IMR-90 (cell line): ENCODE data around the gene GIMAP4. TPM values are rescaled to one million over a fixed set of nuclear protein-coding genes. Genes with fewer than 3 reads are reported as not detected.

ENCODE experiments used
- ATAC-seq: fragments of 200-7000 bp; cut with Tn5 transposase; 2 replicates; pipeline ENCODE4 v1.9.1; 2020; ENCODE audit warnings: low read depth, mild to moderate bottlenecking, moderate library complexity
- BruUV-seq: library from RNA; stranded (reverse); fragments of 400-500 nt; replicated peaks from 2 replicates; lab custom pipeline; 2021; lab: Mats Ljungman, UMichigan
- CTCF ChIA-PET: fragments of 300-600 bp; formaldehyde crosslinking; extraction: SDS; loops from one replicate; lab custom pipeline; 2021; ENCODE audit warnings: antibody characterized with exemption; lab: Yijun Ruan, JAX
- POLR2A ChIA-PET: fragments of 300-600 bp; sonication (Branson Sonifier 250); formaldehyde crosslinking; loops from one replicate; lab custom pipeline; 2022; ENCODE audit warnings: antibody characterized with exemption; ENCODE audit not compliant: unreplicated experiment; lab: Charles Lee
- DNase-seq: peaks from one replicate; pipeline ENCODE4 v3.0.0; 2013
- H2AFZ ChIP-seq: replicated peaks from 2 replicates; pipeline ENCODE3; 2013; ENCODE audit warnings: low read length, mild to moderate bottlenecking; ENCODE audit not compliant: poor library complexity
- H2AK5ac ChIP-seq: 2 replicates; pipeline ENCODE4 v1.6.1; 2013; ENCODE audit warnings: low read depth, low read length, inconsistent platforms
- H2AK9ac ChIP-seq: replicated peaks from 2 replicates; pipeline ENCODE3; 2013; ENCODE audit warnings: mild to moderate bottlenecking, low read depth, low read length, moderate library complexity; ENCODE audit not compliant: poor library complexity
- H2BK120ac ChIP-seq: 2 replicates; pipeline ENCODE4 v1.6.1; 2013; ENCODE audit warnings: low read depth, low read length, inconsistent platforms
- H2BK15ac ChIP-seq: 3 replicates; pipeline ENCODE4 v1.6.1; 2013; ENCODE audit warnings: low read depth, low read length, inconsistent platforms
- H2BK20ac ChIP-seq: 2 replicates; pipeline ENCODE4 v1.6.1; 2013; ENCODE audit warnings: low read depth, mild to moderate bottlenecking, inconsistent platforms, low read length, moderate library complexity
- H2BK5ac ChIP-seq: 2 replicates; pipeline ENCODE4 v1.6.1; 2013; ENCODE audit warnings: mild to moderate bottlenecking, low read depth, low read length, inconsistent platforms; ENCODE audit not compliant: poor library complexity, severe bottlenecking
- H3K14ac ChIP-seq: replicated peaks from 2 replicates; pipeline ENCODE4 v1.6.1; 2013; ENCODE audit warnings: low read depth, low read length, inconsistent platforms
- H3K18ac ChIP-seq: 2 replicates; pipeline ENCODE4 v1.6.1; 2013; ENCODE audit warnings: low read depth, low read length, control low read depth
- H3K23ac ChIP-seq: 2 replicates; pipeline ENCODE4 v1.6.1; 2013; ENCODE audit warnings: low read depth, low read length, inconsistent platforms
- H3K27ac ChIP-seq: 2 replicates; pipeline ENCODE4 v1.5.1; 2013; ENCODE audit warnings: mild to moderate bottlenecking, control low read depth, low read length; ENCODE audit not compliant: insufficient read depth
- H3K27me3 ChIP-seq: 2 replicates; pipeline ENCODE4 v1.6.1; 2013; ENCODE audit warnings: low read length; ENCODE audit not compliant: control insufficient read depth, insufficient read depth
- H3K36me3 ChIP-seq: 2 replicates; pipeline ENCODE4 v1.6.1; 2013; ENCODE audit warnings: low read length, mixed read lengths; ENCODE audit not compliant: control insufficient read depth, insufficient read depth
- H3K4ac ChIP-seq: 2 replicates; pipeline ENCODE4 v1.6.1; 2013; ENCODE audit warnings: low read depth, low read length, inconsistent platforms
- H3K4me1 ChIP-seq: 2 replicates; pipeline ENCODE4 v1.6.1; 2013; ENCODE audit warnings: low read length, mixed read lengths; ENCODE audit not compliant: control insufficient read depth, insufficient read depth
- H3K4me2 ChIP-seq: 2 replicates; pipeline ENCODE4 v1.6.1; 2013; ENCODE audit warnings: low read depth, mild to moderate bottlenecking, control low read depth, low read length, moderate library complexity
- H3K4me3 ChIP-seq: 2 replicates; pipeline ENCODE4 v1.5.1; 2013; ENCODE audit warnings: low read depth, mild to moderate bottlenecking, control low read depth, low read length, moderate library complexity; ENCODE audit not compliant: insufficient read depth
- H3K56ac ChIP-seq: 2 replicates; pipeline ENCODE4 v1.6.1; 2013; ENCODE audit warnings: low read length, inconsistent platforms; ENCODE audit not compliant: insufficient read depth; ENCODE audit errors: extremely low read depth
- H3K79me1 ChIP-seq, 2 experiments: 2 replicates each; pipeline ENCODE4 v1.6.1; 2013; ENCODE audit warnings: low read length in 2 of 2, inconsistent platforms in 1 of 2, low read depth in 1 of 2
- H3K9ac ChIP-seq: 2 replicates; pipeline ENCODE4 v1.6.1; 2013; ENCODE audit warnings: low read depth, low read length, control low read depth
- H3K9me1 ChIP-seq: 2 replicates; pipeline ENCODE4 v1.6.1; 2013; ENCODE audit warnings: low read length, inconsistent platforms; ENCODE audit not compliant: insufficient read depth
- H3K9me3 ChIP-seq: 2 replicates; pipeline ENCODE4 v1.6.1; 2013; ENCODE audit warnings: low read length; ENCODE audit not compliant: control insufficient read depth, insufficient read depth
- H4K20me1 ChIP-seq: 2 replicates; pipeline ENCODE4 v1.6.1; 2013; ENCODE audit warnings: low read length, inconsistent platforms; ENCODE audit not compliant: insufficient read depth
- H4K5ac ChIP-seq: 2 replicates; pipeline ENCODE4 v1.6.1; 2013; ENCODE audit warnings: mild to moderate bottlenecking, low read depth, low read length, control low read depth
- H4K8ac ChIP-seq, 2 experiments: 2 replicates each; pipeline ENCODE4 v1.6.1; 2013; ENCODE audit warnings: low read depth in 2 of 2, low read length in 2 of 2, control low read depth in 1 of 2, inconsistent platforms in 1 of 2
- H4K91ac ChIP-seq: 2 replicates; pipeline ENCODE4 v1.6.1; 2013; ENCODE audit warnings: low read depth, low read length, inconsistent platforms; ENCODE audit not compliant: insufficient read depth
- BHLHE40 ChIP-seq: fragments of 150-350 bp; IDR thresholded peaks from 2 replicates; pipeline ENCODE4 v1.6.1; 2016; ENCODE audit warnings: mild to moderate bottlenecking, low read depth, low read length
- CEBPB ChIP-seq: IDR thresholded peaks from 2 replicates; pipeline ENCODE4 v1.6.1; 2012; ENCODE audit warnings: low read depth, low read length, improper control_type of control experiment
- CHD1 ChIP-seq: IDR thresholded peaks from 2 replicates; pipeline ENCODE4 v1.6.1; 2012; ENCODE audit warnings: low read depth, low read length, improper control_type of control experiment
- CTCF ChIP-seq: conservative IDR thresholded peaks from 2 replicates; pipeline ENCODE4 v1.5.1; 2012; ENCODE audit warnings: mild to moderate bottlenecking, low read depth, low read length, improper control_type of control experiment
- FOS ChIP-seq: fragments of 150-350 bp; IDR thresholded peaks from 2 replicates; pipeline ENCODE4 v1.6.1; 2016; ENCODE audit warnings: low read depth, low read length
- MAFK ChIP-seq: IDR thresholded peaks from 2 replicates; pipeline ENCODE4 v1.6.1; 2012; ENCODE audit warnings: low read depth, low read length, improper control_type of control experiment
- MAZ ChIP-seq: IDR thresholded peaks from 2 replicates; pipeline ENCODE4 v1.6.1; 2012; ENCODE audit warnings: low read depth, mild to moderate bottlenecking, low read length, improper control_type of control experiment, moderate library complexity, borderline replicate concordance
- MXI1 ChIP-seq: IDR thresholded peaks from 2 replicates; pipeline ENCODE4 v1.6.1; 2012; ENCODE audit warnings: low read depth, mild to moderate bottlenecking, low read length, moderate library complexity, borderline replicate concordance
- NFE2L2 ChIP-seq: fragments of 150-350 bp; IDR thresholded peaks from 2 replicates; pipeline ENCODE4 v1.6.1; 2016; ENCODE audit warnings: low read depth, mild to moderate bottlenecking, low read length
- POLR2A ChIP-seq: IDR thresholded peaks from 2 replicates; pipeline ENCODE4 v1.6.1; 2012; ENCODE audit warnings: mild to moderate bottlenecking, low read depth, low read length
- RAD21 ChIP-seq: IDR thresholded peaks from 2 replicates; pipeline ENCODE4 v1.6.1; 2012; ENCODE audit warnings: low read length, improper control_type of control experiment
- RFX5 ChIP-seq: IDR thresholded peaks from 2 replicates; pipeline ENCODE4 v1.8.0; 2012; ENCODE audit warnings: low read depth, mild to moderate bottlenecking, low read length, moderate library complexity
- SMC3 ChIP-seq: fragments of 150-350 bp; IDR thresholded peaks from 2 replicates; pipeline ENCODE4 v1.6.1; 2016; ENCODE audit warnings: low read depth, mild to moderate bottlenecking, antibody characterized with exemption, low read length, moderate library complexity
- USF2 ChIP-seq: fragments of 150-350 bp; IDR thresholded peaks from 2 replicates; pipeline ENCODE4 v1.6.1; 2017; ENCODE audit warnings: mild to moderate bottlenecking, antibody characterized with exemption, low read length, low read depth
- WGBS, 2 experiments: methylation state at CpG; one replicate each; pipeline versions ENCODE4 v1.1.5 to v1.1.7; 2013; ENCODE audit warnings: missing lambda C conversion rate in 2 of 2; ENCODE audit not compliant: insufficient read length in 1 of 2; ENCODE audit errors: extremely low coverage in 2 of 2; 5-methylcytosine and 5-hydroxymethylcytosine counted together
- dilution Hi-C: fragments of 300-500 bp; cut with HindIII; formaldehyde crosslinking; loops from one replicate; pipeline ENCODE4 v1.14.3; 2018; ENCODE audit warnings: low sequenced_read_pairs; ENCODE audit not compliant: unreplicated experiment
- in situ Hi-C: fragments of 300-500 bp; cut with MboI; formaldehyde crosslinking; loops from 3 replicates; pipeline ENCODE4 v1.14.3; 2019; ENCODE audit warnings: low sequenced_read_pairs, inconsistent platforms, mixed read lengths
- intact Hi-C: fragments of 100-400 bp; cut with micrococcal nuclease; formaldehyde crosslinking; loops from 2 replicates; pipeline ENCODE4 v1.10.0; 2022
- polyA plus RNA-seq, 3 experiments: library from polyadenylated mRNA; depleted of rRNA; stranded (reverse); fragments of >200 nt; gene quantifications; 2 replicates each; pipeline ENCODE4 v1.2.3, GENCODE V29; 2012; ENCODE audit warnings: low replicate concordance in 1 of 3
- total RNA-seq: library from RNA; depleted of rRNA; stranded (reverse); fragments of >200 nt; gene quantifications from 2 replicates; pipeline ENCODE4 v1.2.3, GENCODE V29; 2012

GIMAP4 gene
- total and polyA plus RNA-seq, 2 of the 4 experiments (the other 2 are of a cell fraction) = not detected

- no peak for TF ChIP-seq BHLHE40
Measured at GRCh38 chr7:150570556-150571465, 3.6 kb downstream of the GIMAP4 start (continued).

GRCh38 chr7:150572496-150572895, 5.3 kb downstream of the GIMAP4 start:
- Histone ChIP-seq H4K91ac (no peak overlapping the region), H3K9me1 (no peaks in the 10 kb centered on the region), H3K27ac (no peak overlapping the region), H4K20me1 (no peaks in the 10 kb centered on the region), H3K27me3 (no peaks in the 10 kb centered on the region), H3K14ac (no peak overlapping the region), H3K9me3 (peaks cover 24% of the 10 kb centered on the region), H3K23ac (no peak overlapping the region), H2BK15ac (no peak overlapping the region), H2AK5ac (no peak overlapping the region), H4K8ac (no peak overlapping the region), H3K4me1 (no peaks in the 10 kb centered on the region), H4K5ac (no peak overlapping the region), H3K9ac (no peak overlapping the region), H2BK20ac (no peak overlapping the region), H2BK5ac (no peak overlapping the region), H3K4me2 (no peak overlapping the region), H2AFZ (no peak overlapping the region), H3K4ac (no peak overlapping the region), H2BK120ac (no peak overlapping the region), H3K4me3 (no peak overlapping the region), H3K56ac (no peak overlapping the region), H3K18ac (no peak overlapping the region), H3K79me1 (no peaks in the 10 kb centered on the region), H3K36me3 (no peaks in the 10 kb centered on the region), H2AK9ac (no peak overlapping the region)
- DNase-seq (no peak), ATAC-seq (no peak)
- intact Hi-C loops (no loop called here), dilution Hi-C loops (no loop called here), in situ Hi-C loops (no loop called here)
- 89% methylated on average over 6 of the region's 10 CpGs; no CpG with 5 or more reads in 1 of the 2 experiments for WGBS, 2 experiments
- ChIA-PET CTCF (no interaction called here), POLR2A (no interaction called here)
- no TSS peak for BruUV-seq
- TF ChIP-seq MXI1 (no peak), RFX5 (no peak), FOS (no peak), MAZ (no peak), RAD21 (no peak), CHD1 (no peak), MAFK (no peak), CEBPB (no peak), NFE2L2 (no peak), SMC3 (no peak), POLR2A (no peak), CTCF (no peak), USF2 (no peak)
